PC-3 (cell line): ENCODE results near the gene TP53RK. TPM values are rescaled to one million over a fixed set of nuclear protein-coding genes. Genes with fewer than 3 reads are reported as not detected.

ENCODE experiments used
- ATAC-seq: fragments of 200-7000 bp; cut with Tn5 transposase; 2 replicates; pipeline ENCODE4 v1.9.1; 2020; ENCODE audit warnings: mild to moderate bottlenecking, moderate library complexity
- BruUV-seq: library from RNA; stranded (reverse); fragments of 400-500 nt; replicated peaks from 2 replicates; lab custom pipeline; 2021; lab: Mats Ljungman, UMichigan
- CTCF ChIA-PET: fragments of 300-600 bp; sonication (Branson Sonifier 250); formaldehyde crosslinking; loops from one replicate; lab custom pipeline; 2022; ENCODE audit warnings: antibody characterized with exemption; lab: Charles Lee
- POLR2A ChIA-PET: fragments of 300-600 bp; sonication (Branson Sonifier 250); formaldehyde crosslinking; loops from one replicate; lab custom pipeline; 2022; ENCODE audit warnings: antibody characterized with exemption; ENCODE audit not compliant: unreplicated experiment; lab: Charles Lee
- DNase-seq: peaks from one replicate; pipeline ENCODE4 v3.0.0-alpha.2; 2015
- H2AFZ ChIP-seq: fragments of 300-600 bp; sonication (generic); 2 replicates; pipeline ENCODE4 v1.6.0; 2016; ENCODE audit warnings: antibody characterized with exemption, low read length
- H3F3A ChIP-seq: fragments of 300-600 bp; sonication (generic); one replicate; pipeline ENCODE4 v1.6.0; 2017; ENCODE audit warnings: antibody characterized with exemption, low read length, control low read depth, mild to moderate bottlenecking; ENCODE audit not compliant: unreplicated experiment
- H3K27ac ChIP-seq: fragments of 300-600 bp; sonication (generic); 2 replicates; pipeline ENCODE4 v1.5.1; 2016; ENCODE audit warnings: mild to moderate bottlenecking, low read length
- H3K27me3 ChIP-seq: fragments of 300-600 bp; sonication (generic); 2 replicates; pipeline ENCODE4 v1.6.1; 2016; ENCODE audit warnings: low read length, mixed read lengths
- H3K36me3 ChIP-seq: fragments of 300-600 bp; sonication (generic); 2 replicates; pipeline ENCODE4 v1.6.1; 2016; ENCODE audit warnings: low read depth, mixed run types, low read length, mixed read lengths
- H3K4me1 ChIP-seq: fragments of 300-600 bp; sonication (generic); 2 replicates; pipeline ENCODE4 v1.5.1; 2016; ENCODE audit warnings: low read length; ENCODE audit not compliant: insufficient read depth
- H3K4me2 ChIP-seq: fragments of 300-600 bp; sonication (generic); 2 replicates; pipeline ENCODE4 v1.6.0; 2016; ENCODE audit warnings: low read length
- H3K4me3 ChIP-seq: fragments of 300-600 bp; sonication (generic); 2 replicates; pipeline ENCODE4 v1.5.1; 2016; ENCODE audit warnings: mild to moderate bottlenecking, low read length, mixed read lengths
- H3K79me2 ChIP-seq: fragments of 300-600 bp; sonication (generic); 2 replicates; pipeline ENCODE4 v1.6.1; 2017; ENCODE audit warnings: low read length, mixed read lengths
- H3K9ac ChIP-seq: fragments of 300-600 bp; sonication (generic); 2 replicates; pipeline ENCODE4 v1.6.0; 2016; ENCODE audit warnings: mild to moderate bottlenecking, low read length
- H3K9me2 ChIP-seq: fragments of 300-600 bp; sonication (generic); replicated peaks from 2 replicates; pipeline ENCODE4 v1.6.1; 2016; ENCODE audit warnings: mixed run types, low read length, mixed read lengths
- H3K9me3 ChIP-seq: fragments of 300-600 bp; sonication (generic); 2 replicates; pipeline ENCODE4 v1.6.1; 2016; ENCODE audit warnings: low read length, mixed read lengths
- H4K20me1 ChIP-seq: fragments of 300-600 bp; sonication (generic); 2 replicates; pipeline ENCODE4 v1.6.1; 2016; ENCODE audit warnings: low read length, mixed read lengths
- CTCF ChIP-seq: fragments of 300-600 bp; sonication (generic); conservative IDR thresholded peaks from 2 replicates; pipeline ENCODE4 v1.5.1; 2017; ENCODE audit warnings: antibody characterized with exemption, low read depth, mild to moderate bottlenecking, low read length
- EZH2 ChIP-seq: fragments of 300-600 bp; sonication (generic); IDR thresholded peaks from one replicate; pipeline ENCODE4 v1.6.1; 2017; ENCODE audit warnings: antibody characterized with exemption, mild to moderate bottlenecking, low read length; ENCODE audit not compliant: unreplicated experiment
- EZH2phosphoT487 ChIP-seq: fragments of 300-600 bp; sonication (generic); IDR thresholded peaks from 2 replicates; pipeline ENCODE4 v1.6.1; 2018; ENCODE audit warnings: mild to moderate bottlenecking, antibody characterized with exemption, low read length, borderline replicate concordance
- intact Hi-C: fragments of 100-400 bp; cut with micrococcal nuclease; formaldehyde crosslinking; loops from 2 replicates; pipeline ENCODE4 v1.9.0; 2023
- total RNA-seq: library from RNA; depleted of rRNA; stranded (reverse); fragments of >200 nt; gene quantifications from 2 replicates; pipeline ENCODE4 v1.2.3, GENCODE V29; 2014

TP53RK gene
- total RNA-seq, 1 experiment from 2014 or later = 41.4 TPM

- Histone ChIP-seq H3K4me1 (no peaks in the 10 kb centered on the region), H3K9me2 (no peaks in the 10 kb centered on the region), H3K9ac (no peak overlapping the region), H3K4me3 (no peak overlapping the region), H3K36me3 (no peaks in the 10 kb centered on the region), H3K4me2 (no peak overlapping the region), H3K27me3 (no peaks in the 10 kb centered on the region), H4K20me1 (no peaks in the 10 kb centered on the region), H3K79me2 (no peaks in the 10 kb centered on the region), H3K9me3 (0 out of 2 replicates have a peak, but pooled peaks cover 7% of the 10 kb centered on the region), H2AFZ (no peak overlapping the region), H3F3A (no peaks in the 10 kb centered on the region), H3K27ac (no peak overlapping the region)
- BruUV-seq = no TSS peak
- ATAC-seq = no peak
- intact Hi-C loops = no loop called here
- no peak for DNase-seq
- POLR2A ChIA-PET = no interaction called here
- CTCF ChIA-PET = no interaction called here
- TF ChIP-seq CTCF (no peak), EZH2phosphoT487 (no peak), EZH2 (no peak)
These were observed 25.7 kb downstream of the TP53RK start for GRCh38 chr20:46663531-46663930.

GRCh38 chr20:46661659-46662058 is 27.6 kb downstream of the TP53RK start:
- no peak overlapping the region for H3K4me2 ChIP-seq
- BruUV-seq = no TSS peak
- H3K4me1 ChIP-seq = no peaks in the 10 kb centered on the region
- no peak overlapping the region for H2AFZ ChIP-seq
- no peaks in the 10 kb centered on the region for H4K20me1 ChIP-seq
- ATAC-seq (no peak), DNase-seq (no peak)
- H3K36me3 ChIP-seq = no peaks in the 10 kb centered on the region
- no peak overlapping the region for H3K4me3 ChIP-seq
- CTCF ChIA-PET = no interaction called here
- H3K27ac ChIP-seq = no peak overlapping the region
- H3K9me2 ChIP-seq = no peaks in the 10 kb centered on the region
- H3K9me3 ChIP-seq = 0 out of 2 replicates have a peak, but pooled peaks cover 7% of the 10 kb centered on the region
- TF ChIP-seq EZH2phosphoT487 = no peak
- TF ChIP-seq EZH2 = no peak
- no peak for TF ChIP-seq CTCF
- no peaks in the 10 kb centered on the region for H3F3A ChIP-seq
- intact Hi-C loops = no loop called here
- no peak overlapping the region for H3K9ac ChIP-seq
- H3K27me3 ChIP-seq = no peaks in the 10 kb centered on the region
- no peaks in the 10 kb centered on the region for H3K79me2 ChIP-seq
- POLR2A ChIA-PET = no interaction called here

- H3K79me2 ChIP-seq = no peaks in the 10 kb centered on the region
- no peak overlapping the region for H3K9ac ChIP-seq
- H3K4me1 ChIP-seq = no peaks in the 10 kb centered on the region
- no peak for ATAC-seq
- H3K36me3 ChIP-seq = no peaks in the 10 kb centered on the region
- BruUV-seq = no TSS peak
- no peak overlapping the region for H3K4me2 ChIP-seq
- intact Hi-C loops = no loop called here
- no peak overlapping the region for H3K27ac ChIP-seq
- POLR2A ChIA-PET = no interaction called here
- CTCF ChIA-PET = no interaction called here
- no peaks in the 10 kb centered on the region for H3F3A ChIP-seq
- H3K9me3 ChIP-seq = 0 out of 2 replicates have a peak, but pooled peaks cover 7% of the 10 kb centered on the region
- TF ChIP-seq EZH2phosphoT487 (no peak), CTCF (no peak), EZH2 (no peak)
- no peak overlapping the region for H2AFZ ChIP-seq
- no peak overlapping the region for H3K4me3 ChIP-seq
- no peaks in the 10 kb centered on the region for H3K9me2 ChIP-seq
- H3K27me3 ChIP-seq = no peaks in the 10 kb centered on the region
- H4K20me1 ChIP-seq = no peaks in the 10 kb centered on the region
- no peak for DNase-seq
These were observed 28.8 kb downstream of the TP53RK start for GRCh38 chr20:46660487-46660886.
